Ovary (tissue), 3 donors: ENCODE measurements around the gene ZBED4.

ENCODE experiments used
- EP300 ChIP-seq: sonication (generic); formaldehyde crosslinking; IDR thresholded peaks from one replicate; pipeline ENCODE4 v1.6.1; 2017; ENCODE audit warnings: antibody characterized with exemption
- POLR2A ChIP-seq: fragments of 450-650 bp; IDR thresholded peaks from one replicate; pipeline ENCODE4 v1.6.1; 2017; ENCODE audit warnings: antibody characterized with exemption, mild to moderate bottlenecking, moderate library complexity
- TF ChIP-seq, protein P1 (sequence below), 3 donors: fragments of 450-650 bp in 2 of 3; fragments of 200-600 bp in 1 of 3; IDR thresholded peaks; one replicate each; pipeline versions ENCODE4 v1.5.1 to v1.8.0; 2016 to 2022; ENCODE audit warnings: antibody characterized with exemption in 3 of 3, mild to moderate bottlenecking in 1 of 3
- donor health status: DM: no; HTN: no; CAD: no.

DNA sequence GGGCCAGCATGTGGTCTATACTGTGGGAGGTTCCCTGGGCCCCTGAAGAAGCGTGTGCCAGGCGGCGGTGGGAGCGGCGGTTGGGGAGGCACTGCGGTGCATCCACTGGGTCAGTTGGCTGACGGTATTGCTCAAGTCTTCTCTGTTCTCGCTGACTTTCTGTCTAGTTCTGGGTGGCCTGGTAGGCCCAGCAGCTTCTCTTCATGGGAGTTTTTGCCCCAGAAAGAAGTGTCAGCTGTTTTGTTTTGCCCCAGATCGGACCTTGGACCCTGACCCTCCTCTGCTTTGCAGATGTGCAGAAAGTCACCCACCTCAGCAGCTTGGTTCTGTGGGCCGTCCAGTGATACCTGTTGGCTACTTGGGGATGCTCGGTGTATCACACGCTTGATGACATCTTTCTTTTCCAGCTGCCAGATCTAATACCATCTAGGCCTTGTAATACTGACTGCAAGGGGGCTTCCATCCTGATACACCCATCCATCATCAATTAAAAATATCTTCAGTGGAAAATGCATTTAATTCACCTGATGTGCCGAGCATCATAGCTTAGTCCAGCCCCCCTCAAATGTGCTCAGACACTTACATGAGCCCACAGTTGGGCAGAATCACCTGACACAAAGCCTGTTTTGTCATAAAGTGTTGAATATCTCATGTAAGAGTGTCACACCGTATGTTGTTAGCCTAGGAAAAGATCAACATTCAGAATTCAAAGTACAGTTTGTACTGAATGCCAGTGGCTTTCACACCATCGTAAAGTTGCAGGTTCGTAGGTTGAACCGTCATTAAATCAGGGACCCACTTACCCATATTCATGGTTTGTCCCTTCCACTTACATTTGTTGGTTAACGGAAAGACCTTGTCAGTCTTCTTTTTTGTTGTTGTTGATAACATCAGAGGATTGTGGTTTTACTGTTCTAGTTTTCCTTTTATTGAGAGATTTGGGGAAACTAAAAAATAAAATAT is 13.9 kb downstream of the ZBED4 start:
- TF ChIP-seq, protein P1, sequence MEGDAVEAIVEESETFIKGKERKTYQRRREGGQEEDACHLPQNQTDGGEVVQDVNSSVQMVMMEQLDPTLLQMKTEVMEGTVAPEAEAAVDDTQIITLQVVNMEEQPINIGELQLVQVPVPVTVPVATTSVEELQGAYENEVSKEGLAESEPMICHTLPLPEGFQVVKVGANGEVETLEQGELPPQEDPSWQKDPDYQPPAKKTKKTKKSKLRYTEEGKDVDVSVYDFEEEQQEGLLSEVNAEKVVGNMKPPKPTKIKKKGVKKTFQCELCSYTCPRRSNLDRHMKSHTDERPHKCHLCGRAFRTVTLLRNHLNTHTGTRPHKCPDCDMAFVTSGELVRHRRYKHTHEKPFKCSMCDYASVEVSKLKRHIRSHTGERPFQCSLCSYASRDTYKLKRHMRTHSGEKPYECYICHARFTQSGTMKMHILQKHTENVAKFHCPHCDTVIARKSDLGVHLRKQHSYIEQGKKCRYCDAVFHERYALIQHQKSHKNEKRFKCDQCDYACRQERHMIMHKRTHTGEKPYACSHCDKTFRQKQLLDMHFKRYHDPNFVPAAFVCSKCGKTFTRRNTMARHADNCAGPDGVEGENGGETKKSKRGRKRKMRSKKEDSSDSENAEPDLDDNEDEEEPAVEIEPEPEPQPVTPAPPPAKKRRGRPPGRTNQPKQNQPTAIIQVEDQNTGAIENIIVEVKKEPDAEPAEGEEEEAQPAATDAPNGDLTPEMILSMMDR (IDR thresholded peaks at IDR 0.05) = no peak
- no peak for TF ChIP-seq POLR2A
- no peak for TF ChIP-seq EP300
